HT-29 (cell line): Measurements from ENCODE around the gene GDPD4. TPM values are rescaled to one million over a fixed set of nuclear protein-coding genes. Genes with fewer than 3 reads are reported as not detected.

Source experiments
- DNase-seq: peaks from one replicate; pipeline ENCODE4 v3.0.0-alpha.2; 2015; ENCODE audit warnings: low spot score
- total RNA-seq: library from RNA; depleted of rRNA; stranded (reverse); fragments of >200 nt; shearing (Covaris generic); gene quantifications from 2 replicates; pipeline ENCODE4 v1.2.3, GENCODE V29; 2014

The GDPD4 gene
- total RNA-seq, 1 experiment from 2014 or later = not detected

DNA sequence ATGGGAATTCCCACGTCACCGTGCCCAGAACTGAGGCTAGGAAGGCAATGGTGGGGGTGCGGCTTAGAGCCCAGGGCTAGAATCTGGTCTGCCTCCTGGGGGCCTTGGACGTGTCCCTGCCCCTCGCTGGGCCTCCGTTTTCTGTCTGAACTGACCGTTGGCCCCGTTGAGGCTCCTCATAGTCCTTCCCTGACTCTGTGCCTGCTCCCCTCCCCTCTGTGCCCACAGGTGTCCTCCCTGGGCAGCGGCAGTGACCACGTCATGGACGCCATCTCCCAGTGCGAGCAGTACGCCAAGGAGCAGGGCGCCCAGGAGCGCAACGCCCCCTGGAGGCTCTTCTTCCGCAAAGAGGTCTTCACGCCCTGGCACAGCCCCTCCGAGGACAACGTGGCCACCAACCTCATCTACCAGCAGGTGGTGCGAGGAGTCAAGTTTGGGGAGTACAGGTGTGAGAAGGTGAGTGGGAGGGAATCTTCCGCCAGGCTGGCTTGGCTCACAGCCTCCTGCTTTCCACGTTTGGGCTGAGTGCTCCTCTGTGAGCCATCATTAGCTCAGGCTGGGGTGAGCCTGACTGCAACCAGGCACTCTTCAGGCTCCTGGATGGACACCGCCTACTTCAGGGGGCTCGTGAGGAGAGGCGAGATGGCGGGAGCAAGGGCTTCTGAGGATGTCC is 109.5 kb downstream of the GDPD4 start:
- peak; percentile 99 for DNase-seq

DNA sequence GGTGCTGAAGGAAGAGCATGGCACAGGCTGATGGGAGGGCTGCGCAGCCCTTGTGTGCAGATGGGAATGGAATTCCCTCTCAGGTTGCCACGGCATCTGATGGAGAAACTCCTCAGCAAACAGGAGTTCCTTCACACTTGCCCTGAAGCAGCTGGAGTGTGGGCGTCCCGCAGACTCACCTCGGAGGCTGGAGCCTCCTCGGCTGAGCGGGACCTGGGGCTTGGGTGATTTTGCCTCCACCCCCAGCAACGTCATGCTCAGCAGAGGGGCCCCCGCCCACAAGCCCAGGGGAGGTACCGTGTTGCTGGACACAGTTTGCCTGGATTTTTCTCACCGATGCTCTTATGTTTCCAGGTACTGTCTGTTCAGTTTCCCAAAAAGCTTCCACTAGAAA is 110.1 kb downstream of the GDPD4 start:
- DNase-seq = no peak

DNA sequence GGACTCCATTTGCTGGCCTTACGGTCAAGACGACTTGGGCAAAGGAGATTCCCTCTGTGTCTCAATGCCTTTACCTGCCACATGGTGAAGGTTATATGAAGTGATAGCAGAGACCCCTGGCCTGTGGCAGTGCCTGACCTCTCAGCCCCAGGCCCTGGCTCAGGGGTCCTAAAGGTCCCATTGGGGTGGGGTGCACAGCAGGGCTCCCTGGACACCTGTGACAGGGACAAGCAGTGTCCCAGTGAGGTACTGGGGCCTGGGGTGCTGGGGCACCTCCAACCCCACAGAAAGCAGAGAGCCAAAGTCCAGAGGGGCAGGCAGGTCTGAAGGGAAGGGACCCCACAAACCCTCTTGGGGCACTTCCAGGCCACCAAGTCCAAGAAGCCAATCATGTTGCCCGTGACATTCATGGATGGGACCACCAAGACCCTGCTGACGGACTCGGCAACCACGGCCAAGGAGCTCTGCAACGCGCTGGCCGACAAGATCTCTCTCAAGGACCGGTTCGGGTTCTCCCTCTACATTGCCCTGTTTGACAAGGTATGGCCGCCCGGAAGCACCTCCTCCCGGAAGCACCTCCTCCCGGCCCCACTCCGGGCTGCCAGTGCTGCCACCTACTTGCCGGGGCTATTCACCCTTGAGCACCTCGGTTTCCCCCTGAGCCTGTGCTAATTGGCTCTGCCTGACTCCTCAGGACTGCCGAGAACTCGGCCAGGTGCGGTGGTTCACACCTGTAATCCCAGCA is 111.0 kb downstream of the GDPD4 start:
- DNase-seq = no peak

DNA sequence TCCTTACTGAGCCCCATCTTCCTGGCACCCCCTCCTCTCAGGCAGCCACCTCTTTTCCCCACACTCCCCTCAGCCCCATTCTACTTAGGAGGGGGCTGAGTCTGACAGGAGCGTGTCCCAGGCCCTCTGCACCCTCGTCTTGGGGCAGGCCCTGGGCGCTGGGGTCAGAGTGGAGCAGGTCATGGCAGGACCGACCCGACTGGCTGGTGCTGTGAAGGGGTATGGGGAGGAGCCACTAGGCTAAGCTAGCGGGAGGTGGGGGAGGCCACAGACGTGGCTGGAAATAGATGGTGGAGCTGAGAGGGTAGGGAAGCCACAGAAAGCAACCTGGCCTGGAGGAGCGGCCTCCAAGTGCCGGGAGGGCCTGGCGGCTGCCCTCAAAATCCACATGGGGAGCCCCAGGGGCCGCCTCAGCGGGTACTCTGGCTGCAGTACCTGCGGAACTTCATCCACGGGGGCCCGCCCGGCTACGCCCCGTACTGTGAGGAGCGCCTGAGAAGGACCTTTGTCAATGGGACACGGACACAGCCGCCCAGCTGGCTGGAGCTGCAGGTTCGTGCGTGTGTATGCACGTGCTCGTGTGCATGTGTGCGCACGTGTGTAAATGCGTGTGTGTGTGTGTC is 111.8 kb downstream of the GDPD4 start:
- DNase-seq = no peak

DNA sequence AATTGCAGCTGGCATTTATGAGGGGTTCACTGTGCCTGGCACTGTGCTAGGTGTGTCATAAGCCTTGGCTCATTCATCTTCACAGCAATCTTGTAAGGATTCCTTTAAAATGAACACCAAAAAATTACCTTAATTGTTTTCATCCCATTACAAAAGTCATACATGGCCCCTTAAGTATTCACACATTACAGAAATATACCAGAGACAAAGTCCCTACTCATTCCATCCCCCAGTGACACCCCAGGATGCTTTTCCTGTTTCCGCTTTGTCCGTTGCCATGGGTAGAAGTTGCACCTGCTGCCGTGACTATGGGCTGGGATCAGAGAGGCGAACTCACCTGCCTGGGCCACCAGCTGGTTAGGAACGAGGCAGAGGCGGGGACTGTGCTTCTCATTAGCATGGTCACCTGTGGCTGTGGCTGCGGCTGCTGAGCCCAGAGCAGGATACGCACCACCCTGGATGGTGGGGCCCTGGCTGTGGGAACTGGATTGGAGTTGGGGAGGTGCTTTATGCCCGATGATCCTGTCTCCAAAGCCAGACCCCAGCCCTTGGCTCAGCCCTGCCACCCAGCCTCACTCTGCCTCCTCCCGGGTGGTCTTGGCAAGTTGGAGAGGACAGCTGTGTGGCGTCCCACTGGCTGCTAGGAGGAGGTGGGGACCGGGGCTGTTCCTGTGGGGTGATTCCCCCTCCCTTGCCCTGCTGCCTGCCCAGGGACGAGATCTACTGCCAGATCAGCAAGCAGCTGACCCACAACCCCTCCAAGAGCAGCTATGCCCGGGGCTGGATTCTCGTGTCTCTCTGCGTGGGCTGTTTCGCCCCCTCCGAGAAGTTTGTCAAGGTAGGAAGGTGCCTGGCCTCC is 112.6 kb downstream of the GDPD4 start:
- peak; percentile 73 for DNase-seq

DNA sequence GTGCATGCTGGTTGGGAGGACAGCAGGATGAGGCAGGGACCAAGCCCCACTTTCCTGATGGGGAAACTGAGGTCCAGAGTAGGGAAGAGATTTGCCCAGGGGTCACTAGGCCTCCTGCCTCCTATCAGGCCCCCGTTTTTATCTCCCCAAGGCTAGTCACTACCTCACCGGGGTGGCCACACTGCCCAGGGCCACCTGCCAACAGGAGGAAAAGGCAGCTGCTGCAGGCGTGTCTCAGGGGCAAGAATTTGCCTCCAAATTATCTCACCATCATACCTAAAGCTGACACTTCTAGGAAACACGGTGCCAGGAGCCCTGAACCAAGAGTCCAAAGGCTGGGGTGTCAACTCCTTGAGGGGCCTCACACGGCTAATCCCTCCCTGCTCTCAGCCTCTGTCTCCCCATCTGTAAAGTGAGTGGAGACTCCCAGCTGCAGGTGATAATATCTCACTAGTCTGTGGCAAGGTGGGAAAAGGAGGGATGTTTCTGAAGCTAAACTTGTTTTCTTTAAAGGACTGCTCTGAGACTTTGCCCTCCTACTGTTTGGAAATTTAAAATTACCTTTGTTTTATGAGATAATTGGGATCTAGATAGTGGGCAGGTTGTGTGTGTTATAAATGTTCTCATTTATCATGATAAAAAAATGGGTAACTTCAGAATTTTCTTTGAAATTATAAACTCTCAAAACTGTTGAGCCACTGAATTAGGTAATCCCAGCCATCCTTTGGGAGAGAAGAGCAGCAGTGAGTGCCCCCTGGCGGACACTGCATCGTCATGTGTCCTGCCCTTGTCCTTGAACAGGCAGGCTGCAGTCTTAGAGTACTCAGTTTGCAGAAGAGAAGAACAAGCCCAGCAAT is 113.5 kb downstream of the GDPD4 start:
- peak; percentile 97 for DNase-seq

DNA sequence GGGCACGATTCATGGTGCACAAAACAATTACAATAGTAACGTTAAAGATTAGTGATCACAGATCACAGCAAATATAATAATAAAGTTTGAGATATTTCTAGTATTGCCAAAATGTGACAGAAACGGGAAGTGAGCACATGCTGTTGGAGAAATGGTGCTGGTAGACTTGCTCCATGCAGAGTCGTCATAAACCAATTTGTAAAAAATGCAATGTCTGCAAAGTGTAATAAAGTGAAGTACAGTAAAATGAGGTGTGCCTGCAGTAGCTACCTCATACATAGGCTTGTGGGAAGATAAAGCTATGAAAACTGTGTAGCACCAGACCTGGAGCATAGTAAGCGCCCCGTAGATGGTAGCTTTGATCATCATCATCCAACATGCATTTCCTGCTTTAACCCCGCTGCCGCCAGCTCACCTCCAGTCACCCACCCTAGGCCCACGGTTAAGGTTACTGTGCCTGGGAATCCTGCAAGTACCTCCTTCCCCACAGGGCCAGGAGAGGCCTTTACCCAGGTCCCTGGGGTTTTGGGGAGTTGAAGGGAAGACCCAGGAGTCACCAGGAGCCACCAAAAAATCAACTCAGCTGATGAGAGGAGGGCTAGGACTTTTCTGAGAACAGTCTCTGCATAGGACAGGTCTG is 114.3 kb downstream of the GDPD4 start:
- DNase-seq = no peak

DNA sequence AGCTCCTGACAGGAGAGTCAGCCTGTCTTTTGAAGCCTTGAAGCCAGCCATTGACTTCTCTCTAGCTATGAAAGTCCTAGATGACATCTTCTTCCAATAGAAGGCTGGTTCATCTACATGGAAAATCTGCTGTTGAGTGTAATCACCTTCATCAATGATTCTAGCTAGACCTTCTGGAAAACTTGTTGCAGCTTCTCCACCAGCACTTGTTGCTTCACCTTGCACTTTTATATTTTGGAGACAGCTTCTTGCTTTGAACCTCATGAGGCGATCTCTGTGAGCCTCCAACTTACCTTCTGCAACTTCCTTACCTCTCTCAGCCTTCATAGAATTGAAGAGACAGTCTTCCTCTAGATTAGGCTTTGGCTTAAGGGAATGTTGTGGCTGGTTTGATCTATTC is 115.2 kb downstream of the GDPD4 start:
- DNase-seq = no peak

DNA sequence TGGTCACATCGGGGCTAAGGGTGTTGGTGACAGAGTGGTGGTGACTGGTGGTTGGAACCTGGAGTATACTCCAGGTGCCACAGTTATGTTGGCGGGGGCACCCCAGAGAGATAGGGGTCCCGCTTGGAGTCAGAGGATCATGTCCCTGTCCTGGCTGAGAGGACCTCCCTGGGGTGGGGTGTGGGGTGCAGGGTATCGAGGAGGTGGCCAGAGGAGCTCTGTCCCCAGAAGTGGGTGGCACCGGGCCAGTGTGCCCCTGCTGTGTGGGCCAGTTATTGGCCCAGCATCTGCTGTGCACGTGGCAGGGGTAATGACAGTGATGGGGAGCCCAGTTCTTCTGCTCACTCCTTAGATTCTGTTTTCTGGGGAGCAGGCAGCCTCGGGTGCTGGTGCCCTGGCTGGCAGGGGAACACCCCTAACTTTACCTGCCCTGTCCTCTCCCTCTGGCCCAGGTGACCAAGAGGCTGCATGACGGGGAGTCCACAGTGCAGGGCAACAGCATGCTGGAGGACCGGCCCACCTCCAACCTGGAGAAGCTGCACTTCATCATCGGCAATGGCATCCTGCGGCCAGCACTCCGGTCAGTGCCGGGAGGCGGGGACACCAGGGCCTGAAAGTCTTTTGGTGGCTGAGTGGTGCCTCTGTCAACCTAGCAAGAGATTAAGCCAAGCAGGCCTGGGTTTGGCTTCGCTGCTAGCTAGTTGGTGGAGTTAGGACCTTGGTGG is 117.2 kb downstream of the GDPD4 start:
- DNase-seq = no peak

DNA sequence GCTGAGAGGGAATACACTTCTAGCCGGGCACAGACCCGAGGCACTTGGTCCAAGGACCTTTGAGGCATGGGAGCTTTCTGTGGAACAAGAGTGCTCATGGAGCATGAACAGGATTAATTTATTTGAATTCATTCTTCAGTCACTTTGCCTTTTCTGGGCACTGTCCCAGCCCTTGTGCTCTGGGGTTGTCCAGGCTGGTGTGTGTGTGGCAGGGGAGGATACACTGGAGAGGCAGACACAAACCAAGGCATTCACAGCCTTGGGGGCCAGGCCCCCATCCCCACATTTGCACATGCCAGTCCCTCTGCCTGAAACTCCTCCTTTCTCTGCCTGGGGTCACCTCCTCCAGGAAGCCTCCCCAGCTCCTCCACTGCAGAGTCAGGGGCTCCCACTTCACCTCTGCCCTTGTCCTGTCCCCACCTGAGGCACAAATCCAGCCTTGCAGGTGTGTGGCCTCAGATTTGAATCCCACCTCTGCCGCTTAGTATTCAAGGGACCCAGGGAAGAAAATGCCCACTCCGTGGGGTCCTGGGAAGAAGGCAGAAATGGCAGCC is 118.0 kb downstream of the GDPD4 start:
- no peak for DNase-seq

DNA sequence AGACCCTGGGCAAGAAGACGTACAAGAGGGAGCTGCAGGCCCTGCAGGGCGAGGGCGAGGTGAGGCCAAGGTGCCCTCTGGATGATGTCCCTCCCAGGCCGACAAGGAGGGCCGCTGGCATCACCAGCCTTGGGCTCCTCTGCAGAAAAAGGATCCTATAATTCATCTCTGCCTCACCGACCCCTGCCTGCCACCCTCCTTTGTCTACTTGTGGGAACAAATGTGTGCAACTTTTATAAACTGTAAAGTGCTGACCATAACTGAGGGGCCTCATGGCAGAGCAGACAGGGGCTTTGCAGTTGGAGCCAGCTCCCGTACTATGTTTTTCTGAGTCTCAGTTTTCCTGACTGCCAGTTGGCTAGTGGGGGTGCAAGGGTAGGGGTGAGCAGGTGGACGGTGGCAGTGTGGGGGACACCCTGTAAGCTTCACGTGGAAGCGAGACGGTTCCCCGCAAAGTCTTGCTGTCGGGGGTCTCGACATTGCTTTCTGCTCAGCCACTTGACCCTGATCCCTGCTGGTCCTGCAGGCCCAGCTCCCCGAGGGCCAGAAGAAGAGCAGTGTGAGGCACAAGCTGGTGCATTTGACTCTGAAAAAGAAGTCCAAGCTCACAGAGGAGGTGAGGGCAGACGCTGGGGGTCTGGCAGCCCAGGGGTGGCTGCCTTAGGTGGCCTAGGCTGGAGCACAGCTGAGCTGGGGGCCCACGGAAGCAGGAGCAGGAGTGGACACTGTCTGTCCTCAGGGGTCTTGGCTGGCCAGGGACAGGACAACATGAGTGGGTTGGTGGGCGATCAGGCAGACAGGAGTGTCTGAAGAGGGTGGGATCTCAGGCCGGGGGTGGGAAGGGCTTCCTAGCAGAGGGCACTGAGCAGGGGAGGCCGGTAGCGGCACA is 118.7 kb downstream of the GDPD4 start:
- DNase-seq = no peak

DNA sequence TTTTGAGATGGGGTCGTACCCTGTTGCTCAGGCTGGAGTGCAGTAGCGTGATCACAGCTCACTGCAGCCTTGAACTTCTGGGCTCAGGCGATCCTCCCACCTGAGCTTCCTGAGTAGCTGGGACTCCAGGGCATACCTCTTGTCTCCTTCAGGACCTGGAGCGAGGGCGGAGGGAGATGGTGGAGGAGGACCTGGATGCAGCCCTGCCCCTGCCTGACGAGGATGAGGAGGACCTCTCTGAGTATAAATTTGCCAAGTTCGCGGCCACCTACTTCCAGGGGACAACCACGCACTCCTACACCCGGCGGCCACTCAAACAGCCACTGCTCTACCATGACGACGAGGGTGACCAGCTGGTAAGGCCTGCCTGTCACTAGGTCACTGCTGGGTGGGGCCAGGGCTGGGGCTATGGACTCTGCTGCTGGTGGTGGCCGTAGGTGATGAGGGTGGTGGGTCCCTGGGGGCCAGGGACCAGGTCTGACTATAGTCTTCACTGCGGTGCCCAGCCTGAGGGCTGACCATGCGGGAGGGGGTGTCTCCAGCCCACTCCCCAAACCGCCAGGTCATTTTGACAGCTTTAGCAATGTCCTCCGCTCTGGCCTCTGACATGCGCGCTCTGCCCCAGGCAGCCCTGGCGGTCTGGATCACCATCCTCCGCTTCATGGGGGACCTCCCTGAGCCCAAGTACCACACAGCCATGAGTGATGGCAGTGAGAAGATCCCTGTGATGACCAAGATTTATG is 119.5 kb downstream of the GDPD4 start:
- no peak for DNase-seq

DNA sequence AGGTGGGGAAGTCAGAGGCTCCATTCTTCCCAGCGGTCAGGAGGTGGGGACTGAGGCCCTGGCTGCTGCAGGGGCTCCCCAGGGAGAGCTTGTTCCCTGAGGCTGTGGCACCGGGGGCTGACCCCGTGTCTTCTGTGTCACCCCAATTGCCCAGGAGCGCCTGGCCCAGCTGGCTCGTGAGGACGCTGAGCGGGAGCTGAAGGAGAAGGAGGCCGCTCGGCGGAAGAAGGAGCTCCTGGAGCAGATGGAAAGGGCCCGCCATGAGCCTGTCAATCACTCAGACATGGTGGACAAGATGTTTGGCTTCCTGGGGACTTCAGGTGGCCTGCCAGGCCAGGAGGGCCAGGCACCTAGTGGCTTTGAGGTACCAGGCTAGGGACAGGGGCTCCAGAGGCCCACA is 120.3 kb downstream of the GDPD4 start:
- no peak for DNase-seq

DNA sequence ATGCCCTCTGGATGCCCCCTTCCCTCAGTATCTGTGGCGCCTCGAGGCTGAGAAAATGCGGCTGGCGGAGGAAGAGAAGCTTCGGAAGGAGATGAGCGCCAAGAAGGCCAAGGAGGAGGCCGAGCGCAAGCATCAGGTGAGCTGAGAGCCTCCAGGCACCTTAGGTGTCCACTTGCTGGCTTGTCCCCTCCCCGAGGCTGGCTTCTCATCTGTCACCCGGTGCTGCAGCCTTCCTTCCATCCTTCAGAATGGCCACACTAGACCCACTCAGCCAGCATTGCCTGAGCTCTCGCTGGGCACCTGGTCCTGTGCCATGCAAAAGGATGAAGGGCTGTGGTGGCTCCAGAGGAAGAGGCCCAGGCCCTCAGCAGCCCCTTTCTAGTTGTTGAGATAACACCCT is 121.1 kb downstream of the GDPD4 start:
- no peak for DNase-seq

DNA sequence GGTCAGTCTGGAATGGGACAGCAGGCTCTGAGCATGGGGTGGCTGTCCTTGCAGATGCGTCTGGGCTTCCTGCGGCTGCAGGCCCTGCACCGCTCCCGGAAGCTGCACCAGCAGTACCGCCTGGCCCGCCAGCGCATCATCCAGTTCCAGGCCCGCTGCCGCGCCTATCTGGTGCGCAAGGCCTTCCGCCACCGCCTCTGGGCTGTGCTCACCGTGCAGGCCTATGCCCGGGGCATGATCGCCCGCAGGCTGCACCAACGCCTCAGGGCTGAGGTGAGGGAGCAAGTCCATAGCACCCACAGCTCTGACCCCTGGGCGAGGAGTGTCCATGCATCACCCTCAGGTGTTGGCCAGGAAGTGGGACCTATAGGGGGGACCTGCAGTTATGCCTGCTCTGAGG is 121.8 kb downstream of the GDPD4 start:
- no peak for DNase-seq

DNA sequence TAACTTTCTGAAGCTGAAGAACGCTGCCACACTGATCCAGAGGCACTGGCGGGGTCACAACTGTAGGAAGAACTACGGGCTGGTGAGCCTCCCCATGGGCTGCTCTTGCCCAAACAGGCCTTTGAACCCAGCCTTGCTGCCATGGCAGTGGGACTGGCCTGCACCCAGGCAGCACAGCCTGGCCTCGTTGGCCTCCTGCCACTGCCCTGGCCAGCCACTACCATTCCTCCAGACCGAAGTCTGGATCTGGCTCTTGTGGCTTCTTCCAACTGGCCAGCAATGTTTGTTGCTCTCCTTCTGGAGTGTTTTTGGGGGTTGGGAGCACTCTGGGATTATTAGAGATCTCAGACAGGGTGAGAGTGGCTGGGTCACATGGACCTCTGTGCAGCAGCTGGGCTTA is 122.4 kb downstream of the GDPD4 start:
- no peak for DNase-seq

DNA sequence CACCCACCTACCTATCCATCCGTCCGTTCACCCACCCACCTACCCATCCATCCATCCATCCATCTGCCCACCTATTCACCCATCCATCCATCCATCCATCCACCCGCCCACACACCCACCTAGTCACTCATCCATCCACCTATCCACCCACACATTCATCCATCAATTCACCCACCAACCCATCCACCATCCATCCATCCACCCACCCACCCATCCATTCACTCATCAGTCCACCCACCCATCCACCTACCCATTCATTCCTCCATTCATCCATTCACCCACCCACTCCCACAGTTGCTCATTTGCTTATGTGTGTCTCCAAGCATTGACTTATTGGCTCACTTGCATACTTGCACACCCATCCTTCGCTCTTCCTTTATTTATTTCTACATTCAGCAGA is 123.3 kb downstream of the GDPD4 start:
- DNase-seq = no peak

DNA sequence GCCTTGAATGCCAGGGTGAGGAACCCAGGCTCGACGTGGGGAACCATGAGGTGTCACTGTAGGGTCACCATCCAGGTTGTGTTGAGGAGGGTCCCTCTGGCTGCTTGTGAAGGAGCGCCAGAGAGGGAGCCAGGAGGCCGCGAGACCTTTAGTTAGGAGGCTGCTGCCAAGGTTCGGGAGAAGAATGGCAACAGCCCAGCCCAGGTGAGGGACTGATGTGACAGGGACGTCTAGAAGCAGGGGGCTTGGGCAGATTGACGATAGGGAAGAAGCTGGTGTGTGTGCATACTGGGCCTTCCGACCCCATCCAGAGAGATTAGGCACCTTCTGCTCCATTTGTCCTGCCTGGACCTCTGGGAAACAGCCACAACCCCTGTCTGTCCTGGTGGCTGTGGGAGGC is 124.5 kb downstream of the GDPD4 start:
- DNase-seq = no peak
